Activated naive CD8-positive, alpha-beta T cell treated with anti-CD3 and anti-CD28 coated beads, Interleukin-2, amount 50 U/mL, for 24 hours (primary cell): ENCODE measurements around the gene ASPG.

Experiments used
- ATAC-seq: fragments of 150-1000 bp; cut with Tn5 transposase; one replicate; pipeline ENCODE4 v1.10.0; 2021
- DNase-seq: peaks from one replicate; pipeline ENCODE4 v3.0.0; 2021
- H3K27ac Mint-ChIP-seq: one replicate; pipeline ENCODE4 v1.8.0; 2021; ENCODE audit warnings: mild to moderate bottlenecking, mixed read lengths
- H3K27me3 Mint-ChIP-seq: one replicate; pipeline ENCODE4 v1.8.0; 2021; ENCODE audit warnings: mixed read lengths
- H3K36me3 Mint-ChIP-seq: one replicate; pipeline ENCODE4 v1.8.0; 2021; ENCODE audit warnings: low read depth, mixed read lengths
- H3K4me1 Mint-ChIP-seq: one replicate; pipeline ENCODE4 v1.8.0; 2021; ENCODE audit warnings: mixed read lengths
- H3K4me3 Mint-ChIP-seq: one replicate; pipeline ENCODE4 v1.8.0; 2021; ENCODE audit warnings: mild to moderate bottlenecking, moderate library complexity, mixed read lengths
- H3K9me3 Mint-ChIP-seq: one replicate; pipeline ENCODE4 v1.8.0; 2021; ENCODE audit warnings: mixed read lengths

Gene ASPG

DNA sequence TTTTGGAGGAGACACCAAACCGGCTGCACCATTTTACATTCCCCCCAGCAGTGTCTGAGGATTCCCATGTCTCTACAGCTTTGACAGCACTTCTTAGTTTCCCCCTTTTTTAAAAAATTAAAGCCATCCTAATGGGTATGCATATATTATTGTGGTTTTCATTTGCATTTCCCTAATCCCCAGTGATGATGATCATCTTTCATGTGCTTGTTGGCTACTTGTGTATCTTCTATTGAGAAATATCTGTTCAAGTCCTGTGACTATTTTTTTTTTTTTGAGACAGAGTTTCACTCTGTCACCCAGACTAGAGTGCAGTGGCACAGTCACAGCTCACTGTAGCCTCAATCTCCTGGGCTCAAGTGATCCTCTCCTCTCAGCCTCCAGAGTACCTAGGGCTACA, 23.2 kb upstream of the ASPG start:
- ATAC-seq (no peak), DNase-seq (no peak)
- H3K27me3 Mint-ChIP-seq = peaks cover 29% of the 10 kb centered on the region
- peaks cover 4% of the 10 kb centered on the region for H3K9me3 Mint-ChIP-seq
- no peak overlapping the region for H3K4me3 Mint-ChIP-seq
- H3K4me1 Mint-ChIP-seq = no peaks in the 10 kb centered on the region
- H3K36me3 Mint-ChIP-seq = peaks cover 3% of the 10 kb centered on the region
- no peak overlapping the region for H3K27ac Mint-ChIP-seq

DNA sequence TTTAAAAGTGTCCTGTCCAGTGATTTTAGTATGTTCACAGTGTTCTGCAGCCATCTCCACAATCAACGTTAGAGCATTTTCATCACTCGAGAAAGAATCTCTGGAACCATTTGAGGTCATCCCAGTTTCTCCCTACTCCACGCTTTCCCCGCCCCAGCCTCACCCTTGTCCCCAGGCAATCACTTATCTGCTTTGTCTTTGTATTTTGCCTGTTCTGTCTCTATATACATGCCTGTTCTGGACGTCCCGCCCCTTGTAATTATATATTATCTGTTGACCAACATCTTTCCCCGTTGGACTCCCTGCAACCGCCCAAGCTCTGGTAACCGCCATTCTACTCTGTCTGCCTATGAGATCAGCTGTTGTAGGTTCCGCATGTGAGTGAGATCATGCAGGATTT, 21.5 kb upstream of the ASPG start:
- H3K4me1 Mint-ChIP-seq = no peaks in the 10 kb centered on the region
- no peak overlapping the region for H3K27ac Mint-ChIP-seq
- peaks cover 6% of the 10 kb centered on the region for H3K36me3 Mint-ChIP-seq
- H3K9me3 Mint-ChIP-seq = peaks cover 7% of the 10 kb centered on the region
- DNase-seq (no peak), ATAC-seq (no peak)
- peaks cover 34% of the 10 kb centered on the region for H3K27me3 Mint-ChIP-seq
- no peak overlapping the region for H3K4me3 Mint-ChIP-seq

DNA sequence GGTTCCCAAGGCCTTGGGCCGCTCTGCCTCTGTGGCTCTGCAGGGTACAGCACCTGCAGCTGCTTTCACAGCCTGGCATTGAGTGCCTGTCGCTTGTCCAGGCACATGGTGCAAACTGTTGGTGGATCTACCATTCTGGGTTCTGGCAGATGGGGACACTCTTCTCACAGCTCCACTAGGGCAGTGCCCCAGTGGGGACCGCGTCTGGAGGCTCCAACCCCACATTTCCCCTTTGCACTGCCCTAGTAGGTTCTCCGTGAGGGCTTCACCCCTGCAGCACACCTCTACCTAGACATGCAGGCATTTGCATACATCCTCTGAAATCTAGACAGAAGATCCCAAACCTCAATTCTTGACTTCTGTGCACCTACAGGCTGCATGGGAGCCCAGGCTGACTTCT, 19.2 kb upstream of the ASPG start:
- Mint-ChIP-seq H3K9me3 (peaks cover 7% of the 10 kb centered on the region), H3K4me1 (no peaks in the 10 kb centered on the region), H3K36me3 (peaks cover 6% of the 10 kb centered on the region), H3K27me3 (peaks cover 38% of the 10 kb centered on the region), H3K27ac (no peak overlapping the region), H3K4me3 (no peak overlapping the region)
- ATAC-seq (no peak), DNase-seq (no peak)

DNA sequence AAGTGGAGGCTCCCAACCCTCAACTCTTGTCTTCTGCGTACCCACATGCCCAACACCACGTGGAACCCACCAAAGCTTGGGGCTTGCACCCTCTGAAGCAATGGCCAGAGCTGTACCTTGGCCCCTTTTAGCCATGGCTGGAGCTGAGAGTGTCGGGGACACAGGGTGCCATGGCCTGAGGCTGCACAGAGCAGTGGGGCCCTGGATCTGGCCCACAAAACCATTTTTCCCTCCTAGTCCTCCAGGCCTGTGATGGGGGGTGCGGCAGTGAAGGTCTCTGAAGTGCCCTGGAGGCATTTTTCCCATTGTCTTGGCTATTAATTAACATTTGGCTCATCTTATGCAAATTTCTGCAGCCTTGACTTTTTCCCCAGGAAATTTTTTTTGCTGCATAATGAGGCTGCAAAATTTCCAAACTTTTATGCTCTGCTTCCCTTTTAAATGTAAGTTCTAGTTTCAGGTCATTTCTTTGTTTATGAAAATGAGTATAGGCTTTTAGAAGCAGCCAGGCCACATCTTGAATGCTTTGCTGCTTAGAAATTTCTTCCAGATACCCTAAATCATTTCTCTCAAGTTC, 18.7 kb upstream of the ASPG start:
- H3K9me3 Mint-ChIP-seq = peaks cover 7% of the 10 kb centered on the region
- H3K27me3 Mint-ChIP-seq = peaks cover 35% of the 10 kb centered on the region
- H3K4me1 Mint-ChIP-seq = no peaks in the 10 kb centered on the region
- no peak overlapping the region for H3K4me3 Mint-ChIP-seq
- H3K27ac Mint-ChIP-seq = no peak overlapping the region
- DNase-seq (no peak), ATAC-seq (no peak)
- H3K36me3 Mint-ChIP-seq = peaks cover 6% of the 10 kb centered on the region

DNA sequence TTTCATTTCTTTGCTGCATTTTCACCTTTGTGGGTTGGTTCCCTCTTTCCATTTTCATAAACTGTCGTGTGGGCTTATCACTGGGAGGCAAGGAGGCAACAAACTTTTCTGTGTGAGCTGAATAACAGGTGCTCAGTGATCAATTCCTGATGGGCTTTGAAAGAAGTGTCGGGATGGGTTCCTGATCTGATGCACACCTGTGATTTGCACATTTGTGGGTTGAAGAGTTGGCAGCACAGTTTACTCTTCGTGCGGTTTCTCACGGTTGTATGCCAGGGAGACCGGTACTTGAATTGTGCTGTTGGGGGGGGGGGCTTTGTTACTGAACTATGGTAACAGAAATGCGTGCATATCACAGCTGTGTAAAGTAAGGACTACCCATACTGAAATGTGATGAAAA, 16.0 kb upstream of the ASPG start:
- Mint-ChIP-seq H3K27me3 (peaks cover 26% of the 10 kb centered on the region), H3K4me3 (no peak overlapping the region), H3K4me1 (no peaks in the 10 kb centered on the region), H3K27ac (no peak overlapping the region), H3K36me3 (peaks cover 10% of the 10 kb centered on the region), H3K9me3 (peaks cover 20% of the 10 kb centered on the region)
- ATAC-seq = no peak
- DNase-seq = no peak

DNA sequence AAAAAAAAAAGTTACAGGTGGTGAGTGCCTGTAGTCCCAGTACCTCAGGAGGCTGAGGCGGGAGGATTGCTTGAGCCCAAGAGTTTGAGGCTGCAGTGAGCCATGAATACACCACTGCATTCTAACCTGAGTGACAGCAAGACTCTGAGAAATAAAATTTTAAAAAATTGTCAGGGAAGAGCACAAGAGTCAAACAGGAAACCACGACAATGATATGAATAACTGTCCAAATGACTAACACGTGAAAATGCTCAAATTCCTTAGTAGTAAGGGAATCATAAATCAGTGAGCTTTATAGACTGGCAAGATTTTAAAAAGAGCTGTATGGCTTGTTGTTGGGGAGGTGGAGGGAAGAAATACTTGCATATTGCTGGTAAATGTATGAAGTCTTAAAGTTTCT, 12.9 kb upstream of the ASPG start:
- Mint-ChIP-seq H3K4me3 (no peak overlapping the region), H3K27me3 (peaks cover 17% of the 10 kb centered on the region), H3K4me1 (peaks cover 3% of the 10 kb centered on the region), H3K9me3 (peaks cover 13% of the 10 kb centered on the region), H3K27ac (no peak overlapping the region), H3K36me3 (peaks cover 4% of the 10 kb centered on the region)
- no peak for DNase-seq
- no peak for ATAC-seq

DNA sequence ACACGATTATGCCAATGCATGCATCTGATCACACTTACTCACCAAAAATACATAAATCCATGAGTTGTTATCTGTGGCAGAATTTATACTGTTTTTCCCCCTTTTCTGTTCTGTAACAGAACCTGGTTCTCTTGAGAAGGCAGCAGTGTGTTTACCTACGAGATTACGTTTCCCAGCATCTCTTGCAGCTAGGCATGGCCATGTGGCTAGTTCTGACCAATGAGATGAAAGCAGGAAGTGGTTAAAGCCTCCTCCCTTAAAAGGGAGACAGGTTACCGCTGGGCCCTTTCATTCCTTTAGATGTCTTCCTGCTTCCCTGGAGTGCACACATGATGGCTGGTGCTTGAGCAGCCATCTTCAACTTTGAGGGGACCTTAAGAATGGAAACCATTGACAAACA, 11.7 kb upstream of the ASPG start:
- Mint-ChIP-seq H3K4me3 (no peak overlapping the region), H3K27ac (no peak overlapping the region), H3K9me3 (peaks cover 12% of the 10 kb centered on the region), H3K36me3 (peaks cover 4% of the 10 kb centered on the region), H3K27me3 (peaks cover 15% of the 10 kb centered on the region), H3K4me1 (peaks cover 10% of the 10 kb centered on the region)
- ATAC-seq = no peak
- DNase-seq = no peak

DNA sequence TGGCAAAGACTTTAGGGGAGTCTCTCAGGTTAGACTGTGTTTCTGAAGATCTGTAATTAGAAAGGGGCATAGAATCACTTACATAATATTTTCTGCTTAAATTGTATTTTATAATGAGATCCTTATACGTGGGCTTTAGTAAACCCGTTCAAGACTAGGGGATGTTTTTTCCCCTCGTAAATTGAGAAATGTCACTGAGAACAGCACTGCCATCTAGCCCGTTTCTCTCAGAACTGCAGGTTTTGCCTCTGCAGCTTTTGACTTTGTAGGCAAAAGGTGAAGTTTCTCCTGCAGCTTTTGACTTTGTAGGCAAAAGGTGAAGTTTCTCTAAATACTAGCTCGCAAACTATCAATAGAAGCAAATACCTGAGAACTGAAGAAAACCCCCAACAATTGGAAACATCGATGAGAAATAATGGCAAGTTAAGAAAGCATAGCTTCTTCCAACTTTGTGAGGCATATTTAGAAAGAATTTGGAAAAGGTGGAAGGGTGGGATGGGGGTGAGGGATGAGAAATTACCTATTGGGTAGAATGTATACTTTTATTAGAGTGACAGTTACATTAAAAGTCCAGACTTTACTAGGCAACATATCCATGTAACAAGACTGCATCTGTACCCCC, 9.9 kb upstream of the ASPG start:
- H3K27ac Mint-ChIP-seq = no peak overlapping the region
- peaks cover 4% of the 10 kb centered on the region for H3K36me3 Mint-ChIP-seq
- H3K4me1 Mint-ChIP-seq = peaks cover 10% of the 10 kb centered on the region
- no peak for ATAC-seq
- H3K4me3 Mint-ChIP-seq = no peak overlapping the region
- H3K9me3 Mint-ChIP-seq = peaks cover 12% of the 10 kb centered on the region
- DNase-seq = no peak
- H3K27me3 Mint-ChIP-seq = peaks cover 9% of the 10 kb centered on the region

DNA sequence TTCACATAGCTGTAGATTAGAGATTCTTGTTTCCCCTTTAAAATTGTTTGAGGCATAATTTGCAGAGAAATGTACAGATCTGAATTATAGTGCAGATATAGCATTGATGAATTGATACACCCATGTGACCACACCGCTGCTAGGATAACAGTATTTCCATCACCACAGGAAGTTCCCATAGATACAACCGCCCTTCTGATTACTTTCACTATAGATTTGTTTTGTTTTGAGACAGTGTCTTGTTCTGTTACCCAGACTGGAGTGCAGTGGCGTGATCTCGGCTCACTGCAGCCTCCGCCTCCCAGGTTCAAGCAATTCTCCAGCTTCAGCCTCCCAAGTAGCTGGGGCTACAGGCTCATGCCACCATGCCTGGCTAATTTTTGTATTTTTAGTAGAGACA, 8.8 kb upstream of the ASPG start:
- Mint-ChIP-seq H3K9me3 (peaks cover 12% of the 10 kb centered on the region), H3K36me3 (peaks cover 4% of the 10 kb centered on the region), H3K27me3 (peaks cover 6% of the 10 kb centered on the region), H3K4me1 (peaks cover 10% of the 10 kb centered on the region), H3K27ac (no peak overlapping the region), H3K4me3 (no peak overlapping the region)
- DNase-seq = no peak
- no peak for ATAC-seq

DNA sequence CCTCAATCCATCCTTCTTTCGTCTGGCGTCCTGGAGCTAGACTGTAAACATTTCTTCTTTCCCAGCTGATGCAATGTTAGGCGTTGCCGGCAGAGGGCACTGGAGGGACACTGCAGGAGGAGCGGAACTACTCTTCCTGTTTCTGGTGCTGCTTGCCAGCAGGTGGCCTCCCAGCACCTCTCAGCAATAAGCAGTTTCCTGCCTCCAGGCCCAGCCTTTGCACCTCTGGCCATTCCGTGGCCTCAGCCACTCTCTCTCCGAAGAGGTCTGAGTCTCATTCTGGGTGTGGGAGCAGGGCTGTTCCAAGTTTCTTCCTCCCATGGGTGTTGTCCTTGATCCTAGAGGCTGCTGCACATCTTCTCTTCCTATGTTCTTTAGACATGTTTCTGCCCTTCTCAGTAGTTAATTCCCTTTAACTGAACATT, 7.5 kb upstream of the ASPG start:
- Mint-ChIP-seq H3K9me3 (peaks cover 7% of the 10 kb centered on the region), H3K27ac (peak overlapping the region; percentile 6), H3K4me1 (peaks cover 10% of the 10 kb centered on the region), H3K27me3 (peaks cover 6% of the 10 kb centered on the region), H3K36me3 (peaks cover 2% of the 10 kb centered on the region), H3K4me3 (no peak overlapping the region)
- peak; percentile 84 for DNase-seq
- ATAC-seq = peak; percentile 97

DNA sequence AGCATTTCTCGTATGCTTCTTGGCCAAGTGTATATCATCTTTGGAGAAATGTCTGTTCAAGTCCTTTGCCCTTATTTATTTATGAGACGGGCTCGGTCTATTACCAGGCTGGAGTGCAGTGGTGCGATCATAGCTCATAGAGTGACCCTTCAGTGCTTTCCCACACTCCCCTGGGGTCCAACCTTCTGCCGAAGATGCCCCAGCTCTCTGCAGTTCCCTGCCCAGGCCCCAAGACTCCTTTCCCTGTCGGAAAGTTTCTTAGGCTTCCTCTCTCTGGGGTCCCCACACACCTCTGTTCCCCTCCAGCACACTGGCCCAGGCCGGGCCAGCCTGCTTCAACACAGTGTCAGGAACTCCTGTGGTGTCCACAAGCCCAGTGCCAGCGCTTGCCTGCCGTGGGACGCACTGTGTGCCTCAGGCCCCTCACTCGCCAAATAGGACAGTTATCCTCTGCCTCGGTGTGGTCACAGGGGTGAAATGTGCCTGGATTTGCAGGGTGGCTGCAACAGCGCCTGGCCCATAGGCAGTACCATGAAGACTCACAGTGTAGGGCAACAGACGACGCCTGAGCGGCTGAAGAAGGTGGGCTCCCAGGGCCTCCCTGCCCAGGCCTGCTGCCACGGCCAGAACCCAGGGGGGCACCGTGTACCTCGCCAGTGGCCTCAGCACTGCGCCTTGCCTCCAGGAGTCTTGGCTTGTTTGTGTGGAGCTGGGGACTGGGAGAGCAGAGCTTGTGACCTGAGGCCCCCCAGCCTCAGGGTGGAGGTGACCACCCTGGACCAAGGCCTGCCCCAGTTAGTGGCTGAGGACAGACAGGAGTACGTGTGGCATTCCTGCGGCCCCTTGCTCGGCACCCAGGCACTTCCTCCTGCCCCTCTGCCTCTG, 4.9 kb upstream of the ASPG start:
- H3K4me3 Mint-ChIP-seq = no peak overlapping the region
- no peak overlapping the region for H3K27ac Mint-ChIP-seq
- no peaks in the 10 kb centered on the region for H3K9me3 Mint-ChIP-seq
- H3K27me3 Mint-ChIP-seq = peaks cover 10% of the 10 kb centered on the region
- no peaks in the 10 kb centered on the region for H3K36me3 Mint-ChIP-seq
- DNase-seq = no peak
- no peak for ATAC-seq
- peaks cover 12% of the 10 kb centered on the region for H3K4me1 Mint-ChIP-seq

DNA sequence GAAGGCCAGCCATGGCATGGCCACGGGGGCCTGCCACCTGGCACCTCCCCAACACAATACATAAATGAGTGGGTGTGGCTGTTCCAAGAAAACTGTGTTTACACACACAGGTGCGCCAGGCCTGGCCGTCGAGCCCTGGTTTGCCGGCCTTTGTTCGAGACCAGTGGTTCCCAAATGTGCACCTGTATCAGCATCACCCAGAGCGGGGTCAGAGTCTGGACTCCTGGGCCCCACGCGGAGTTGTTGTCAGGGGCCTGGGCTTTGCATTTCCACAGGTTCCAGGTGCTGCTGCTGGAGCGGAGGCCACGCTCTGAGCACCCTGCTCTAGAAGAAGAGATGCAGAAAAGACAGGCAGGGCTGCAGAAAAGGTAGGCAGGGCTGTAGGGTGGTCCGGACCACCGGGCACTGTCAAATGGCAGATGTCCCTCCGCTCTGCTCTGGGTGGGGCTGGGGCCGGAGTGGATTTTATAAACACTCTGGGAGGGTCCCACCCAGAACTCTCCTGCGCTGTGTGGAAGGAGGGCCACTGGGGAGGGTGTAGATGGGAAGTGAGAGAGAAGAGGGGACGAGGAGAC, 4.2 kb upstream of the ASPG start:
- ATAC-seq (no peak), DNase-seq (no peak)
- Mint-ChIP-seq H3K27me3 (peaks cover 9% of the 10 kb centered on the region), H3K4me3 (no peak overlapping the region), H3K9me3 (no peaks in the 10 kb centered on the region), H3K4me1 (peaks cover 12% of the 10 kb centered on the region), H3K27ac (no peak overlapping the region), H3K36me3 (no peaks in the 10 kb centered on the region)

DNA sequence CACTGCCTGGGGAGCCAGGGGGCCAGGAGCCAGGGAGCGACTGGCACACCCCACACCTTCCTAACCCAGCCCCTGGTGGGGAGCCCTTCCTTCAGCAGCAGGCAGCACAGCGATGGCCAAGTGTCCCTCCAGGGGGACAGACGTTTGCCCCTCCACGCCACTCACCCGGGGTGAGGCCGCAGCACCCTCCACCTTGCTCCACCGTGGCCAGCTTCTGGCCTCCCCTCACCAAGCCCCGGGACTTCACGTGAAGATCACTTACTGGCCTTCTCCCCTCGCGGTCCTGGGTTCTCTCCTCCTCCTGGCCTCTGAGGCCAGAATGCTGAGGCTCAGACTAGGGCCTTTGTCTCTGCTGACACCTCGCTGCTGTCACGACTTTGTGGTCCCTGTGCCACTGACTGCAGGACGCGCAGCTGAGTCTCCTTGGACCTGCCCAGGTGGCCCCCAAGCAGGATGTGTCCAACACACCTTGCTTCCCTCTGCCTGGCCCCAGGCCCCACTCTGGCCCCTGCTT, 3.5 kb upstream of the ASPG start:
- ATAC-seq = no peak

DNA sequence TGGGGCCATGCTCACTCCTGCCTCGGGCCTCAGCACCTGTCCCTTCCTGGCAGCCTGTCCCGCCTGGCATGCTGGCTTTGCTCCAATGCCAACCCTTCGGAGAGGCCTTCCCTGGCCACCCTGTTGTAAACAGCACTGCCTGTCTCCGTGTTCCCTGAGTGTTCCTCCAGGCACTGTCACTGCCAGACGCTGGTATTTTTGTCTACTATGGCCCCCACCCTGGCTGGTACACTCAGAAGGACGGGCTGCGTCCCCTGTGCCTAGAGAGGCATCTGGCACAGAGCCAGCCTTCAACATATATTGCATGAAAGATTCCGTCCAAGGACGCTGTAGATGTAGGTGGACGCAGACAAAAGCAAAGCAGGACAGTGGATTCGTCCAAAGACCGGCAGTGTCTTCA, 2.7 kb upstream of the ASPG start:
- Mint-ChIP-seq H3K4me3 (no peak overlapping the region), H3K4me1 (peaks cover 8% of the 10 kb centered on the region), H3K27me3 (peaks cover 14% of the 10 kb centered on the region), H3K9me3 (no peaks in the 10 kb centered on the region), H3K27ac (no peak overlapping the region), H3K36me3 (no peaks in the 10 kb centered on the region)
- no peak for ATAC-seq
- DNase-seq = no peak

More for the DNA sequence above, 3.5 kb upstream of the ASPG start:
- Mint-ChIP-seq H3K27me3 (peaks cover 16% of the 10 kb centered on the region), H3K4me1 (peaks cover 9% of the 10 kb centered on the region), H3K9me3 (no peaks in the 10 kb centered on the region), H3K4me3 (no peak overlapping the region), H3K36me3 (no peaks in the 10 kb centered on the region), H3K27ac (no peak overlapping the region)
- no peak for DNase-seq
